ENCODE results near the gene RBP4.

DNA sequence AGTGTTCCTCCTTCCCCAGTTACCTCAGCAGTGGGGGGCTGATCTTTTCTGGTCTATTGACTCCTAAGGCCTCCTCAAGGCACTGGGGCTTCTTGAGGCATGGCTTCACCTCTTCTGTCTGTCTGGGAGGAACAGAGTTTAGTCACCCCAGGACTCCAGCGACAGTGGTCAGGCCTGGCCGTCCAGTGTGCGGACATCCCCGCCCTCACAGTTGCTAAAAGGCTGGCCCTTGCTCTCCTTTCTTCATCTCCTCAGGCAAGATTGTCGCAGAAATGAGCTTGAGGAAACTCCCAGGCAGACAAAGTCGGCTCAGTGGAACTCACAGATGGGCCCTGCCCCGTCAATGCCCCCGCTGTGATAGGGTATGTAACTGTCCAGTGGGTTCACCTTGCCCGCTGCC, 41.5 kb downstream of the RBP4 start:
- TF ChIP-seq EZH2 (IDR thresholded peaks at IDR 0.05) (no peak), POLR2AphosphoS5 (IDR thresholded peaks at IDR 0.05; ENCODE audit: borderline replicate concordance, low read depth, low read length) (no peak)
